ENCODE measurements around the gene MYOF. TPM values are rescaled to one million over a fixed set of nuclear protein-coding genes. Genes with fewer than 3 reads are reported as not detected.

The MYOF gene
- total and polyA plus RNA-seq, 9 of the 15 experiments (the other 6 are each of a cell fraction or from before 2014, with no cell fraction given), result 0.06 to 0.27 TPM; not detected in 7

- ATAC-seq, result no peak
- H2AFZ ChIP-seq (ENCODE audit: low read depth, low read length), result no peak overlapping the region
- no peaks in the 10 kb centered on the region for H3K79me2 ChIP-seq (ENCODE audit: control insufficient read depth, insufficient read depth, low read length)
- no peak for DNase-seq (ENCODE audit: extremely low read depth in 1 of 4, low spot score in 3 of 4)
- H3K4me3 ChIP-seq, result no peak overlapping the region
- no peaks in the 10 kb centered on the region for H3K9me3 ChIP-seq (replicated peaks; ENCODE audit: control insufficient read depth, insufficient read depth, low read depth, low read length)
- H4K20me1 ChIP-seq (replicated peaks; ENCODE audit: control insufficient read depth, insufficient read depth, low read length), result no peaks in the 10 kb centered on the region
- BruUV-seq (replicated peaks), result no TSS peak
- H3K4me2 ChIP-seq (ENCODE audit: insufficient read depth, low read length), result no peak overlapping the region
- whole genome bisulfite sequencing (ENCODE audit: insufficient coverage, low coverage, missing lambda C conversion rate), result 0% methylated on average over 5 of the region's 5 CpGs
- H3K9ac ChIP-seq (ENCODE audit: insufficient read depth in 1 of 2, low read depth in 2 of 2, low read length in 2 of 2), result no peak overlapping the region
- intact Hi-C loops (cut with micrococcal nuclease), result no loop called here
- ChIA-PET POLR2A (interaction anchor here (1.1 kb wide), 1 partner anchor 700 kb away, joined by 3 read pairs; no protein-coding TSS in a partner anchor), CTCF (ENCODE audit: low intra/inter-chr PET ratio) (no interaction called here)
- H3K27me3 ChIP-seq (ENCODE audit: control insufficient read depth in 2 of 2, insufficient read depth in 2 of 2, low read length in 2 of 2), result peaks cover 2 to 11% of the 10 kb centered on the region in 2 experiments; a peak in 3 of 5 replicates
- in situ Hi-C loops (cut with MboI), result no loop called here
- no peaks in the 10 kb centered on the region for H3K36me3 ChIP-seq (ENCODE audit: control insufficient read depth, insufficient read depth, low read length)
- no peak for FAIRE-seq
- H3K27ac ChIP-seq (ENCODE audit: extremely low read depth, low read depth, low read length), result no peak overlapping the region
- no peaks in the 10 kb centered on the region for H3K9me1 ChIP-seq (ENCODE audit: control insufficient read depth, insufficient read depth, low read length)
- H3K4me1 ChIP-seq (replicated peaks in 1 of 2; ENCODE audit: control insufficient read depth in 2 of 2, insufficient read depth in 2 of 2, low read length in 2 of 2), result no peaks in the 10 kb centered on the region; a peak in 1 of 5 replicates
- TF ChIP-seq TAL1 (IDR thresholded peaks at IDR 0.05) (no peak), ZNF41 (CRISPR knock-in tag; conservative IDR thresholded peaks at IDR 0.05) (no peak), ZNF398 (CRISPR knock-in tag; IDR thresholded peaks at IDR 0.05) (no peak), RBM14 (IDR thresholded peaks at IDR 0.05; ENCODE audit: borderline replicate concordance, insufficient read depth, low read depth, low read length) (no peak), TBP (optimal IDR thresholded peaks at IDR 0.05; ENCODE audit: low read depth, low read length) (no peak), PYGO2 (tag; IDR thresholded peaks at IDR 0.05) (no peak), SREBF1 (IDR thresholded peaks at IDR 0.05; ENCODE audit: borderline replicate concordance, low read depth, low read length) (no peak), SAFB2 (IDR thresholded peaks at IDR 0.05; ENCODE audit: borderline replicate concordance, low read depth, low read length, severe bottlenecking) (no peak)
Measured at GRCh38 chr10:93290661-93291354, 191.3 kb downstream of the MYOF start.

All from K562 (cell line).